HepG2 (cell line): ENCODE results near the gene SPATA32. TPM values are rescaled to one million over a fixed set of nuclear protein-coding genes. Genes with fewer than 3 reads are reported as not detected.
A peak's percentile ranks its signal among the peaks of the same experiment; 100 is the strongest.

Experiments used
- CHCHD3 ChIP-seq: sonication (generic); formaldehyde crosslinking; IDR thresholded peaks from 2 replicates; pipeline ENCODE4 v1.8.0; 2022; ENCODE audit warnings: mild to moderate bottlenecking, missing genetic modification reagents, moderate library complexity
- DNMT1 ChIP-seq: sonication (generic); formaldehyde crosslinking; IDR thresholded peaks from 2 replicates; pipeline ENCODE4 v1.5.1; 2020; ENCODE audit warnings: mild to moderate bottlenecking, missing genetic modification reagents
- FOXJ3 ChIP-seq: sonication (generic); formaldehyde crosslinking; IDR thresholded peaks from 2 replicates; pipeline ENCODE4 v1.4.0; 2020; ENCODE audit warnings: missing genetic modification reagents, mild to moderate bottlenecking, borderline replicate concordance
- HNRNPK ChIP-seq: fragments of 200-400 bp; formaldehyde crosslinking; IDR thresholded peaks from 2 replicates; pipeline ENCODE4 v1.6.1; 2018; ENCODE audit warnings: low read length, low read depth, moderate library complexity, mild to moderate bottlenecking; ENCODE audit not compliant: poor library complexity, severe bottlenecking
- HOXA7 ChIP-seq: sonication (generic); formaldehyde crosslinking; IDR thresholded peaks from 2 replicates; pipeline ENCODE4 v1.8.1; 2022; ENCODE audit warnings: mild to moderate bottlenecking, missing genetic modification reagents, moderate library complexity
- MED13 ChIP-seq: sonication (generic); formaldehyde crosslinking; IDR thresholded peaks from 2 replicates; pipeline ENCODE4 v1.5.0; 2020; ENCODE audit warnings: missing genetic modification reagents
- MIXL1 ChIP-seq: IDR thresholded peaks from 2 replicates; pipeline ENCODE4 v1.6.1; 2016
- MTF2 ChIP-seq: sonication (generic); formaldehyde crosslinking; IDR thresholded peaks from 2 replicates; pipeline ENCODE4 v1.5.0; 2020; ENCODE audit warnings: missing genetic modification reagents, borderline replicate concordance
- POLR2G ChIP-seq: fragments of 200-400 bp; formaldehyde crosslinking; IDR thresholded peaks from 2 replicates; pipeline ENCODE4 v1.6.1; 2018; ENCODE audit warnings: mild to moderate bottlenecking, low read depth, low read length, moderate library complexity
- RARA ChIP-seq: IDR thresholded peaks from 2 replicates; pipeline ENCODE4 v1.6.1; 2016; ENCODE audit warnings: missing genetic modification reagents, missing compliant biosample characterization
- SP140L ChIP-seq: sonication (generic); formaldehyde crosslinking; IDR thresholded peaks from 2 replicates; pipeline ENCODE4 v1.4.0; 2020; ENCODE audit warnings: missing genetic modification reagents, borderline replicate concordance
- TBP ChIP-seq: sonication (generic); formaldehyde crosslinking; IDR thresholded peaks from 2 replicates; pipeline ENCODE4 v1.5.0; 2020; ENCODE audit warnings: missing genetic modification reagents
- YY1 ChIP-seq: IDR thresholded peaks from 2 replicates; pipeline ENCODE4 v1.6.1; 2011; ENCODE audit warnings: low read length, low read depth, moderate library complexity, mild to moderate bottlenecking; ENCODE audit not compliant: insufficient read depth, insufficient replicate concordance
- ZBTB20 ChIP-seq: sonication (generic); formaldehyde crosslinking; IDR thresholded peaks from 2 replicates; pipeline ENCODE4 v1.8.1; 2023; ENCODE audit warnings: missing genetic modification reagents, low read depth, mild to moderate bottlenecking, borderline replicate concordance
- ZNF234 ChIP-seq: sonication (generic); formaldehyde crosslinking; conservative IDR thresholded peaks from 2 replicates; pipeline ENCODE4 v1.5.1; 2020; ENCODE audit warnings: mild to moderate bottlenecking, missing genetic modification reagents
- ZNF546 ChIP-seq: sonication (generic); formaldehyde crosslinking; conservative IDR thresholded peaks from 2 replicates; pipeline ENCODE4 v1.8.1; 2023; ENCODE audit warnings: mild to moderate bottlenecking, missing genetic modification reagents
- ZNF75D ChIP-seq: sonication (generic); formaldehyde crosslinking; IDR thresholded peaks from 2 replicates; pipeline ENCODE4 v1.8.1; 2023; ENCODE audit warnings: missing genetic modification reagents, mild to moderate bottlenecking, borderline replicate concordance
- ZNF792 ChIP-seq: IDR thresholded peaks from 2 replicates; pipeline ENCODE4 v1.6.1; 2016
- polyA plus RNA-seq, 8 experiments: library from polyadenylated mRNA; depleted of rRNA in 3 of 8; stranded (reverse) in 7 of 8; unstranded in 1 of 8; fragments of >200 nt; fragmentation: Illumina TruSeq in 4 of 8; extraction: Trizol in 4 of 8; gene quantifications; 2 replicates each; pipeline versions ENCODE4 v1.2.1 to v1.2.3, GENCODE V29; 2011 to 2016; ENCODE audit warnings: low read depth in 4 of 8, missing spikeins in 1 of 8, mixed read lengths in 1 of 8; ENCODE audit not compliant: insufficient read depth in 1 of 8
- total RNA-seq, 5 experiments: library from RNA; depleted of rRNA; stranded (reverse); fragments of >200 nt; fragmentation: Illumina TruSeq; extraction: Trizol; gene quantifications; 2 replicates each; pipeline ENCODE4 v1.2.3, GENCODE V29; 2016; ENCODE audit warnings: low read depth in 1 of 5
- TF ChIP-seq, protein P1 (sequence below): sonication (generic); formaldehyde crosslinking; IDR thresholded peaks from 2 replicates; pipeline ENCODE4 v1.9.0; 2021; ENCODE audit warnings: missing genetic modification reagents, borderline replicate concordance
- TF ChIP-seq, protein P2 (sequence below): sonication (generic); formaldehyde crosslinking; IDR thresholded peaks from 2 replicates; pipeline ENCODE4 v1.9.0; 2021; ENCODE audit warnings: missing genetic modification reagents, mild to moderate bottlenecking, borderline replicate concordance
- TF ChIP-seq, protein P3 (sequence below): sonication (generic); formaldehyde crosslinking; IDR thresholded peaks from 2 replicates; pipeline ENCODE4 v1.4.0; 2020; ENCODE audit warnings: missing genetic modification reagents, borderline replicate concordance
- TF ChIP-seq, protein P4 (sequence below): sonication (generic); formaldehyde crosslinking; IDR thresholded peaks from 2 replicates; pipeline ENCODE4 v1.4.0; 2020; ENCODE audit warnings: mild to moderate bottlenecking, missing genetic modification reagents, borderline replicate concordance

Gene SPATA32
- total and polyA plus RNA-seq, 2 of the 13 experiments (the other 11 are each of a cell fraction or from before 2014, with no cell fraction given): not detected

- TF ChIP-seq ZNF546 (CRISPR knock-in tag) (no peak), MED13 (CRISPR knock-in tag) (no peak), FOXJ3 (CRISPR knock-in tag) (no peak), TBP (CRISPR knock-in tag) (no peak), YY1 (no peak), DNMT1 (CRISPR knock-in tag) (peak; percentile 88), ZBTB20 (no peak), HNRNPK (no peak), CHCHD3 (CRISPR knock-in tag) (no peak), RARA (CRISPR knock-in tag) (no peak), HOXA7 (no peak), MIXL1 (CRISPR knock-in tag) (no peak), ZNF792 (no peak), ZNF75D (CRISPR knock-in tag) (no peak), POLR2G (no peak), SP140L (CRISPR knock-in tag) (no peak), MTF2 (CRISPR knock-in tag) (0 out of 2 replicates have a peak, but pooled peaks have one; percentile 64), ZNF234 (CRISPR knock-in tag) (no peak)
- TF ChIP-seq, protein P1, sequence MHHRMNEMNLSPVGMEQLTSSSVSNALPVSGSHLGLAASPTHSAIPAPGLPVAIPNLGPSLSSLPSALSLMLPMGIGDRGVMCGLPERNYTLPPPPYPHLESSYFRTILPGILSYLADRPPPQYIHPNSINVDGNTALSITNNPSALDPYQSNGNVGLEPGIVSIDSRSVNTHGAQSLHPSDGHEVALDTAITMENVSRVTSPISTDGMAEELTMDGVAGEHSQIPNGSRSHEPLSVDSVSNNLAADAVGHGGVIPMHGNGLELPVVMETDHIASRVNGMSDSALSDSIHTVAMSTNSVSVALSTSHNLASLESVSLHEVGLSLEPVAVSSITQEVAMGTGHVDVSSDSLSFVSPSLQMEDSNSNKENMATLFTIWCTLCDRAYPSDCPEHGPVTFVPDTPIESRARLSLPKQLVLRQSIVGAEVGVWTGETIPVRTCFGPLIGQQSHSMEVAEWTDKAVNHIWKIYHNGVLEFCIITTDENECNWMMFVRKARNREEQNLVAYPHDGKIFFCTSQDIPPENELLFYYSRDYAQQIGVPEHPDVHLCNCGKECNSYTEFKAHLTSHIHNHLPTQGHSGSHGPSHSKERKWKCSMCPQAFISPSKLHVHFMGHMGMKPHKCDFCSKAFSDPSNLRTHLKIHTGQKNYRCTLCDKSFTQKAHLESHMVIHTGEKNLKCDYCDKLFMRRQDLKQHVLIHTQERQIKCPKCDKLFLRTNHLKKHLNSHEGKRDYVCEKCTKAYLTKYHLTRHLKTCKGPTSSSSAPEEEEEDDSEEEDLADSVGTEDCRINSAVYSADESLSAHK (CRISPR knock-in tag): no peak
- TF ChIP-seq, protein P2, sequence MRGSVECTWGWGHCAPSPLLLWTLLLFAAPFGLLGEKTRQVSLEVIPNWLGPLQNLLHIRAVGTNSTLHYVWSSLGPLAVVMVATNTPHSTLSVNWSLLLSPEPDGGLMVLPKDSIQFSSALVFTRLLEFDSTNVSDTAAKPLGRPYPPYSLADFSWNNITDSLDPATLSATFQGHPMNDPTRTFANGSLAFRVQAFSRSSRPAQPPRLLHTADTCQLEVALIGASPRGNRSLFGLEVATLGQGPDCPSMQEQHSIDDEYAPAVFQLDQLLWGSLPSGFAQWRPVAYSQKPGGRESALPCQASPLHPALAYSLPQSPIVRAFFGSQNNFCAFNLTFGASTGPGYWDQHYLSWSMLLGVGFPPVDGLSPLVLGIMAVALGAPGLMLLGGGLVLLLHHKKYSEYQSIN: no peak
- TF ChIP-seq, protein P3, sequence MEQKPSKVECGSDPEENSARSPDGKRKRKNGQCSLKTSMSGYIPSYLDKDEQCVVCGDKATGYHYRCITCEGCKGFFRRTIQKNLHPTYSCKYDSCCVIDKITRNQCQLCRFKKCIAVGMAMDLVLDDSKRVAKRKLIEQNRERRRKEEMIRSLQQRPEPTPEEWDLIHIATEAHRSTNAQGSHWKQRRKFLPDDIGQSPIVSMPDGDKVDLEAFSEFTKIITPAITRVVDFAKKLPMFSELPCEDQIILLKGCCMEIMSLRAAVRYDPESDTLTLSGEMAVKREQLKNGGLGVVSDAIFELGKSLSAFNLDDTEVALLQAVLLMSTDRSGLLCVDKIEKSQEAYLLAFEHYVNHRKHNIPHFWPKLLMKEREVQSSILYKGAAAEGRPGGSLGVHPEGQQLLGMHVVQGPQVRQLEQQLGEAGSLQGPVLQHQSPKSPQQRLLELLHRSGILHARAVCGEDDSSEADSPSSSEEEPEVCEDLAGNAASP (CRISPR knock-in tag): no peak
- TF ChIP-seq, protein P4, sequence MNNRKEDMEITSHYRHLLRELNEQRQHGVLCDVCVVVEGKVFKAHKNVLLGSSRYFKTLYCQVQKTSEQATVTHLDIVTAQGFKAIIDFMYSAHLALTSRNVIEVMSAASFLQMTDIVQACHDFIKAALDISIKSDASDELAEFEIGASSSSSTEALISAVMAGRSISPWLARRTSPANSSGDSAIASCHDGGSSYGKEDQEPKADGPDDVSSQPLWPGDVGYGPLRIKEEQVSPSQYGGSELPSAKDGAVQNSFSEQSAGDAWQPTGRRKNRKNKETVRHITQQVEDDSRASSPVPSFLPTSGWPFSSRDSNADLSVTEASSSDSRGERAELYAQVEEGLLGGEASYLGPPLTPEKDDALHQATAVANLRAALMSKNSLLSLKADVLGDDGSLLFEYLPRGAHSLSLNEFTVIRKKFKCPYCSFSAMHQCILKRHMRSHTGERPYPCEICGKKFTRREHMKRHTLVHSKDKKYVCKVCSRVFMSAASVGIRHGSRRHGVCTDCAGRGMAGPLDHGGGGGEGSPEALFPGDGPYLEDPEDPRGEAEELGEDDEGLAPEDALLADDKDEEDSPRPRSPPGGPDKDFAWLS: no peak
Observed at GRCh38 chr17:45231481-45232116, 30.3 kb downstream of the SPATA32 start (continued).
